ENCODE results near the gene TUFT1.
"Not testable (repeated sequence)": the region's sequence is repeated elsewhere in the genome, so short reads cannot be mapped to it uniquely, and the experiment has no call there.

The TUFT1 gene

DNA sequence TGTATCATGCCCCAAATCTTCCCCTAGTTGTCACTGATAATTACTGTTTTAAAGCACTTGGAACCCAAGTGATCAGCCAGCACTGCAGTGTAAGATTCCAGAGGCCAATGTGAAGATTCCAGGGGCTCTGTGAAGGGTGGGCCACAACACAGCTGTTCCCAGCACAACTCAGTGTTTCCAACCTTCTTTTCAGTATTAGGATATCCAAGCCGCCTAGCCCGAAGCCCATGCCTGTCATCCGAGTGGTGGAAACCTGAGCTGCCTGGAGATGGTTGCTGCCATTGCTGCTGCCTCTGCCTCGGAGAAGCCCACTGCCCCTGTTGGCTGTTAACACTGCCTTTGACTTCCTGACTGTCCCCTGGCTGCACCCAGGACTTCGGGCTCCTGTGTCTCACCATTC is 41.3 kb downstream of the TUFT1 start:
- no peak for DNase-seq (ENCODE audit: low read depth in 2 of 2)

DNA sequence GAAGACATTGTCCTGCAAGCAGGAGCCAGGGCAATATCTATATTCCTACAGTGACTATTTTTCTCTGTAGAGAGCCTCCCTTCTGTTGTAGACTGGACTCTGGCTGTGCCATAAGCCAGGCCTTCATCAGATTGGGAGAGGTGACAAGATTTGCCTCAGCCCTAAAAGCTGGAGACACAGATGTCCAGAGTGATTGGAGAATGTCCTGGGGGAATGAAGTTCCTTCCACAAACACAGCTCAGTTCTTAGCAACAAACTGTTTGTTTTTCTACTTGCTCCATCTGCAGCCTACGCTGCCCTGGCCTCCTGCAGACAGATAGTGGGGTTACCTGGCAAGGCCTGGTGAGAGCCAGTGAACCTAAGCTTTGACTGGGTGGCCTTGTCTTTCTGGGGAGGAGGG is 41.8 kb downstream of the TUFT1 start:
- DNase-seq (ENCODE audit: low read depth in 2 of 2), result no peak

- no peak for DNase-seq (ENCODE audit: low read depth in 2 of 2)
Measured at GRCh38 chr1:151583796-151584195, 43.7 kb downstream of the TUFT1 start.

GRCh38 chr1:151584278-151584677 is 44.2 kb downstream of the TUFT1 start:
- DNase-seq (ENCODE audit: low read depth in 2 of 2), result no peak

DNA sequence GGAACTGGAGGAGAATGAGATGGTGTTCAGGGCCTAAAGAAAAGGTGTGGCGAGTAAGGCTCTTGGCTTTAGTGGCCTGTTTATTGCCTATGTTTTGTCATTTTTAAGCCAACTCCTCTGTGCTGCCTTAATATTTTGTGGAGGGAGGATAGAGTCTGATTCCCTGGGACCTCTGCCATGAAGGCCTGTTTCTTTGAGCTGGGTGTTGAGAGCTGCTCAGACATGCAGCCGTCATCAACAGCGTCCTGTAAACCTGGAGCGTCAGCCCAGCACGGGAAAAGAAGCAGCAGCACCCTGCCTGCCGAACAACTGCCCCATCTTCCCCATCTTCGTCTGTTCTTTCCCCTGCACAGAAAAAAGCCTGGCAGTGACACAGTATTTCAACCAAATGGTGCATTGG is 44.7 kb downstream of the TUFT1 start:
- DNase-seq (ENCODE audit: low read depth in 2 of 2), result no peak

GRCh38 chr1:151585622-151586021 is 45.5 kb downstream of the TUFT1 start:
- no peak for DNase-seq (ENCODE audit: low read depth in 2 of 2)

DNA sequence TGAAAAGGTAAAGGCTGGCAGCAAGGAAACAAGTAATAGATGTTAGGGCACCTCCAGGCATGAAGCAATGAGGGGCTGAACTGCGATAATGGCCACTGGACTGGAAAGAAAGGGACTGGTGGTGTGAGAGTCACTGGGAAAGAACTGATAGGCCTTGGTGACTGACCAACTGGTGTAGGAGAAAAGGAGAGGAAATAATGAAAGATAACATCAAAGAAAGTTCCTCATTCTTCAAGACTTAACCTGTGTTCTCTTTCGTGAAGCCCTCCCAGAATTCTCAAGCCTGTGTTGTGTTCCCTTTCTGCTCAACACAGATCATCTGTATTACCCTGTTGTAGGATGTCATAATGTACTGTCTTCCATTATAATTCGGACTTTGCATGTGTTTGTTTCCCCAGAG is 50.9 kb downstream of the TUFT1 start:
- no peak for DNase-seq (ENCODE audit: low read depth in 2 of 2)

GRCh38 chr1:151593730-151594129 is 53.6 kb downstream of the TUFT1 start:
- no peak for DNase-seq (ENCODE audit: low read depth in 2 of 2)

- no peak for DNase-seq (ENCODE audit: low read depth in 2 of 2)
Measured at GRCh38 chr1:151594143-151594625, 54.1 kb downstream of the TUFT1 start.

DNA sequence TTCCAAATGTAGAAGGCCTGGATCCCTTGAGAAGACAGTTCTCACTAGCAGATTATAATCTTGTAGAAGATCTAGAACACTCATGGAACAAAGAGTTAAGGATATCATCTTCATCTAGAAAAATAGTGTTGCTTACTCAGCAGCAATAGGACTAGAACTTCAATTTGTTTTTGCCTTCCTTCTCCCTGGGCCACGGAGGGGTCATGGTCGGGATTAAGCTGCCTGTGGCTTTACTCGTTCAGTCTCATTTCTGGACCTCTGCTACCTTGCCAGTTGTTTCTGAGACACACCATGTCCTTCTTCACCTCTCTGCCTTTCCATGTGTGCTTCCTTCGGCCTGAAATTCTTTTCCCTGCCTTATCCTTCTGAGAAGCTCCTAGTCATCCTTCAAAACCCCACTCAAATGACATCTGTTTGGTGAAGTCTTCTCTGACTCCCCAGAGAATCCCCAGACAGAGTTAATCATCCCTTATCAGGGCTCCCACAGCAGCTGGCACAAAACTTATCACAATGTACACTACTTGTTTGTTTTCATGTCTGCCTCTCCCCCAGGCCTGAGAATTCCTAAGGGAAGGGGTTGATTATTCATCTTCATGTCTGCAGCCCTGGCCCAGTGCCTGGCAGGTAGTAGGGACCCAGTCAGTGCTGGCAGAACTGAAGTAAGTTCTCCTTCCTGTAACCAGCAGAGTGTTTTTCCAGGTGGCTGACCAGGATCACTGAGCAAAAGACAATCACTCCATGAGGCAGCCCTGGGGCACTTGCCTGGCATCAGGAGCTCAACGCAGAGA is 56.3 kb downstream of the TUFT1 start:
- DNase-seq (ENCODE audit: low read depth in 2 of 2), result no peak

GRCh38 chr1:151602550-151602949 is 62.4 kb downstream of the TUFT1 start:
- DNase-seq (ENCODE audit: low read depth in 2 of 2), result not testable (repeated sequence)

GRCh38 chr1:151604291-151604690 is 64.2 kb downstream of the TUFT1 start:
- no peak for DNase-seq (ENCODE audit: low read depth in 2 of 2)

GRCh38 chr1:151606384-151606783 is 66.3 kb downstream of the TUFT1 start:
- DNase-seq (ENCODE audit: low read depth in 2 of 2), result no peak

DNA sequence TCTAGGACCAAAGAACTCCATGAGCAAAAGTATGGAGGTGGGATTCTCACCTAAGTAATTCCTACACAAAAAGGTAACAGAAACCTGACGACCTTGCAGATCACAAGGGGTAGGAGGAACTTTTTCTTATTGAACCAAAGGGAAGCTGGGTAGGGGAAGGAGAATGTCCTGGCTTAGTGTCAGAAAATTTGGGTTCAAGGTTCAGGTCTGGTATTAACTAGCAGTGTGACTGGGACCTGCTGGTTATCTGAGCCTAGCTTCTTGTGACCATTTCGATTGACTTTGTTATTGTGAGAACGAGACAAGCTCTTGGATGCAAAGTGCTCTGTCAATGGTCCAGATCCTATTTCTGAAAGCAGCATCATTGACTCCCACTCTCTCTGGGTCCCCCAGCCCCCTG is 66.7 kb downstream of the TUFT1 start:
- DNase-seq (ENCODE audit: low read depth in 2 of 2), result no peak

- no peak for DNase-seq (ENCODE audit: low read depth in 2 of 2)
Measured at GRCh38 chr1:151610142-151610541, 70.0 kb downstream of the TUFT1 start.

DNA sequence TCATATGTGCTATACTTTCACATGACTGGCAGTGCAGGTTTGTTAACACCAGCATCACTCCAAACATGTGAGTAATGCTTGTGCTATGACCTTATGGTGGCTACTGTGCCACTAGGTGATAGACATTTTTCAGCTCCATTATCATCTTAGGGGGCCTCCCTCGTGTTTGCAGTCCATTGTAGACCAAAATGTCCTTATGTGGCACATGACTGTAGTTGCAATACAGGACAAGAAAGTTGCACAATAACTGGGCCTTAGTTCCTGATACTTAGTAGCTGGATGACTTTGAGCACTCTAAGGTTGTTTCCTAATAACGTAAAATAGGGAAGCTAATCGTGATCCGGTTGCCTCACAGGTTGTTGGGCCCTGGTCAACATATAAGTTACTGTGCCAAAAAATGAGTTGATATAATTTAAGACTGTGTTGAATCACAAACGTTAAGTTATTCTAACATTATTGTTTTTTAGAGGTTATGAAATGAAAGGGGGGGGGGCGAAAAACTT is 71.2 kb downstream of the TUFT1 start:
- DNase-seq (ENCODE audit: low read depth in 2 of 2), result no peak

- peak; percentile 70 to 72 for DNase-seq (ENCODE audit: low read depth in 2 of 2)
Measured at GRCh38 chr1:151611832-151612500, 71.9 kb downstream of the TUFT1 start, which contains the start of gene SNX27. Gene SNX27 (plus strand): TSS chr1:151612050. CDS start chr1:151612202, 152 bp downstream.

- no peak for DNase-seq (ENCODE audit: low read depth in 2 of 2)
Measured at GRCh38 chr1:151612501-151613281, 72.6 kb downstream of the TUFT1 start.

- DNase-seq (ENCODE audit: low read depth in 2 of 2), result no peak
Measured at GRCh38 chr1:151613282-151613780, 73.2 kb downstream of the TUFT1 start.

DNA sequence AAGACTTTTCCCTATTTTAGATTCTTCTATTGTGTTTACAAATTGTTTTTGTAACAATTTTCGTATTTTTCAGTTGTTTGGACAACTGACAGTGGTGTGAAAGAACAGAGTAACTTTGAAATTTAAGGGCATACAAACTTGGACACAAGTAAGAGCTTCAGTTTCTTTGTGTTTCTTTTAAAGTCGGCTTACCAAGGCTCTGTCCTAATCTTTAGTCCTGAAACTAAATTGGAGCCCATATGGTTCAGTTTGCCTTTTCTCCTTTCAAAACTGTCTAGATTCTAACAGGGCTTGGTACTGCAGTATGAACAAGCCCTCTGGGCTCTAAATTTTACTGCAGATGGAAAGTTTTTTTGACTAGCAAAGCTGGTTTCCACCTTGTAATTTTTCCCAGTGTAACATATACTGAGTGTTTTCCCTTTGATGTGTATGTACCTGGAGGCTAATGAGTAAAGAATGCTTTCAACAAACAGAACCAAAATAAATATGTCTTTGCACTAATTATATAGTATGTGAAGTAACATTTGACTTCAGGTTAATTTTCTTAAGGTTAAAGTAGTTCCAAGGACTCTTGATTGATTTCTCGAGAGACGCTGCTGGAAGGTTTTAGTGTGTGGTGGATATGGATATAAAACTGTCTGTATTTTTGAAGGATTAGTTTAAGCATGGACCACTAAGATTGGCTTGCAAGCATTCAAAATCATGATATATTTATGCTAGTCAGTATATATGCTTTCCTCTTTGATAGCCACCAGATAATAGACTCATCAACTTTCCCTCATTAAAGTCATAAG is 75.8 kb downstream of the TUFT1 start:
- DNase-seq (ENCODE audit: low read depth in 2 of 2), result no peak

DNA sequence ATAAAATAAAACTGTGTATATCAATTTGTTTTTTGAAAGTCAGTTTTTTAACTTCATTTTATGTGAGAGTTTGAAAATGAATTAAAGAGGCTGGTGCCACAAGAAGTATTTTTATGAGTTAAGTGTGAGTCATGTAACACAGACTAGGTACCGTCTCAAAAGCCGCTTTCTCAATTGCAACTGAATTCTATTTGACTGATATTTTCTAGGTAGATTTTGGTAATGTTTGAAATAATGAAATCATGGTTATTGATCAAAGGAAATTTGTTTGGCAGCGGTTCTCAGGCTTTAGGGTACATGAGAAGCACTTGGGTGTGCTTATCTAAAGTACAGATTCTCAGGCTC is 76.4 kb downstream of the TUFT1 start:
- no peak for DNase-seq (ENCODE audit: low read depth in 2 of 2)

All from fibroblast of skin of left biceps (primary cell).